ENCODE data around the gene SYNE4. TPM values are rescaled to one million over a fixed set of nuclear protein-coding genes. Genes with fewer than 3 reads are reported as not detected.

The SYNE4 gene
- total and polyA plus RNA-seq, 2 donors (not counting 3 experiments of a cell fraction or from before 2014, with no cell fraction given) = 0.46 to 0.62 TPM

- TF ChIP-seq CTCF (IDR thresholded peaks at IDR 0.05; ENCODE audit: extremely low read depth in 1 of 2, insufficient read depth in 1 of 2, low read depth in 1 of 2, low read length in 2 of 2) = no peak
- TF ChIP-seq POLR2AphosphoS5 (IDR thresholded peaks at IDR 0.05; ENCODE audit: insufficient read depth, low read depth, low read length) = no peak
- no peak for TF ChIP-seq JUN (IDR thresholded peaks at IDR 0.05; ENCODE audit: borderline replicate concordance, insufficient read depth, insufficient read length, low read depth)
- TF ChIP-seq MAX (IDR thresholded peaks at IDR 0.05; ENCODE audit: insufficient read depth, insufficient read length) = no peak
- no peak for TF ChIP-seq MYC (IDR thresholded peaks at IDR 0.05; ENCODE audit: low read depth, low read length)
- TF ChIP-seq EZH2 (IDR thresholded peaks at IDR 0.05; ENCODE audit: borderline replicate concordance, low read depth, low read length, severe bottlenecking) = no peak
- TF ChIP-seq POLR2A (IDR thresholded peaks at IDR 0.05; ENCODE audit: low read depth, low read length) = no peak
- TF ChIP-seq FOS (IDR thresholded peaks at IDR 0.05; ENCODE audit: borderline replicate concordance, insufficient read depth, low read length) = no peak
- ChIA-PET CTCF (no interaction called here), POLR2A (no interaction called here)
- H3K4me1 ChIP-seq (ENCODE audit: control insufficient read depth, extremely low read depth, insufficient read depth, low read length) = peaks cover 16% of the 10 kb centered on the region
- H3K9me1 ChIP-seq (replicated peaks; ENCODE audit: control insufficient read depth, extremely low read depth, insufficient read depth, low read length) = no peaks in the 10 kb centered on the region
- no peak overlapping the region for H3K4me3 ChIP-seq (replicated peaks in 1 of 3; ENCODE audit: insufficient read depth in 1 of 3, low read depth in 1 of 3, low read length in 3 of 3)
- dilution Hi-C loops (cut with MboI; ENCODE audit: extremely low pct_ligation_motif_present, low sequenced_read_pairs) (no loop called here), intact Hi-C loops (cut with micrococcal nuclease) (no loop called here)
- DNase-seq (ENCODE audit: low read depth, low spot score) (no peak), FAIRE-seq (no peak)
- H3K36me3 ChIP-seq (ENCODE audit: control insufficient read depth in 2 of 2, extremely low read depth in 1 of 2, insufficient read depth in 2 of 2, low read length in 2 of 2) = no peaks in the 10 kb centered on the region
- H4K20me1 ChIP-seq (replicated peaks; ENCODE audit: control insufficient read depth, extremely low read depth, insufficient read depth, low read length) = no peaks in the 10 kb centered on the region
- peaks cover 14% of the 10 kb centered on the region for H3K79me2 ChIP-seq (ENCODE audit: control insufficient read depth, insufficient read depth, low read length)
- no peak overlapping the region for H2AFZ ChIP-seq (ENCODE audit: low read depth, low read length)
- no peak overlapping the region for H3K9ac ChIP-seq (replicated peaks; ENCODE audit: extremely low read depth, insufficient read depth, low read length)
- no peak overlapping the region for H3K27ac ChIP-seq (ENCODE audit: insufficient read depth, low read depth, low read length)
- no peaks in the 10 kb centered on the region for H3K27me3 ChIP-seq (ENCODE audit: control insufficient read depth in 2 of 2, insufficient read depth in 2 of 2, low read length in 2 of 2)
- BruUV-seq (replicated peaks) = no TSS peak
- no peaks in the 10 kb centered on the region for H3K9me3 ChIP-seq (replicated peaks; ENCODE audit: control insufficient read depth, insufficient read depth, low read length)
- H3K4me2 ChIP-seq (ENCODE audit: insufficient read depth, low read length) = no peak overlapping the region
These were observed 43.0 kb upstream of the SYNE4 start for GRCh38 chr19:36051637-36052036.

Data from endothelial cell of umbilical vein (primary cell).